ENCODE data around the gene DLX1. TPM values are rescaled to one million over a fixed set of nuclear protein-coding genes. Genes with fewer than 3 reads are reported as not detected.

Gene DLX1
- total RNA-seq, 1 donor from 2014 or later, result not detected

DNA sequence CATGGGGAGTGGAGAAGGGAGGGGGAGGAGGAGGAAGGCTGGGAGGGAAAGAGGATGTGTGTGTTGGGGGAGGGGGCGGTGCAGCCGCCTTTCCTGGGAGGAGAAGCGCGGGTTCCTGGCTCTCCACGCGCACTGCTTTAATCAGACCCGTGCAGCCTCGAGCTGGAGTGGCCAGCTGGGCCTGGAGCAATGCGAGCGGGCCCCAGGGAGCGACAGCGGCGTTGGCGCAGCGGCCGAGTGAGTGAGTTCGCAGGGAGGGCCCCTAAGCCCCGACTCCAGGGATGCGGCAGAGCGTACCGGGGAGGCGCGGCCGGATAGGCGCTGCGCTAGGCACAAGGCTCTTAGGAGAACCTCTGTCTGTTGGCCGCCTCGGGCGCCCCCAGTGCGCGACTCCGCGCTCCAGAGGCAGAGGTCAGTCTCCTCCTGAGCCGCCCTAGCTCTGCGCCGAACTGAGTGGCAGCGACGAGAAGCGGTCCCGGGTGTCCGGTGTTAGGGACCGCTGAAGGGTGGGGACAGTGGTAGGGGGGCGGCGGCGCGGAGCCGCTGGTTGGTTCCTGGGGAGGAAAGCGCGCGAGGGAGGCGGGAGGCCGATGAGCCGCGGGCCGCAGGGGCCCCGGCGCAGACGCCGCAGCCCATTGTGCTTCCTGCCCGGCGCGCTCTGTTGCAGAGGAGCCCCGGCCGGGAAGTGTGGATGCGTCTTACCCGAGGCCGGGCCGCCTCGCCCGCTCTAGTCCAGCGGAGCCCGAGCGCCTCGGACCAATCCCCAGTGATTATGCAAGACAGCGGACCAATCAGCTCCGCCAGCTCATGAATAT, 455 bp upstream of the DLX1 start:
- ATAC-seq, result peak; percentile 94
- DNase-seq, result peak; percentile 78
- intact Hi-C loops (cut with micrococcal nuclease), result no loop called here

DNA sequence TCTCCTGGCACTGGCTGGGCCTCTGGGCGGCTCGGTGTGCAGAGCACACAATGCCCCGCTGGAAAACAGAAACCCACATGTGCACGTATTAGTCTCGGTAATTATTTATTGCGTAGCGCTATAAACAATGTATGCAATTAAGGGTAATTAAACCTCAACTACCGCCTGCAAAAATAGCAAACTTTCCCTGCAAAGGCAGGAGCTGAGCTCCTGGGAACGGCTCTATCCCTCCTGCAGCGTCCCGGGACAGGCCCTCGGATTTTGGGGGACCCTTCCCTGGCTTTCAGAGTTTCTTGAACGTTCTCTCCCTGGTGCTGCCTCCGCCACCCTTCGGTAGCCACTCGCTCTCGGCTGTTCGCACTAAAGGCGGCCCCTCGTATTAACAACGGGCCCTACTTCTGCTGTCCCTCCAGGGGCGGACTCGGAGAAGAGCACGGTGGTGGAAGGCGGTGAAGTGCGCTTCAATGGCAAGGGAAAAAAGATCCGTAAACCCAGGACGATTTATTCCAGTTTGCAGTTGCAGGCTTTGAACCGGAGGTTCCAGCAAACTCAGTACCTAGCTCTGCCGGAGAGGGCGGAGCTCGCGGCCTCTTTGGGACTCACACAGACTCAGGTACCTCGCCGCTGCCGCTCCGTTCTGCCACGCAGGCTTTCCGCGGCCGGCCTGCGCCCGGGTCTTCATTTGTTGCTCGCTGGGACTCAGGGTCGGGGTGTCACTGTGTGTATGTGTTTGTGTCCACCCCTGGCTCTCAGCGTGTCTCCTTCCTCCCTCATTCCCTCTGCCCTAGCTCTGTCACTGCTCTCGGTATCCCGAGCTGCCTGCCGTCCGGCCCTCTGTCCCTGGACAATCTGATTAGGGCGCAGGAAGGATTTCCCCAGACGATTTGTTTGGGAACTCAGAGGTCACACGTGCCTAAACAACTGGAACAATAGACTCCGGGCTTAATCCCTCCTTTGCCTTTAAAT, 1.2 kb downstream of the DLX1 start:
- ATAC-seq (no peak), DNase-seq (no peak)
- intact Hi-C loops (cut with micrococcal nuclease), result no loop called here

DNA sequence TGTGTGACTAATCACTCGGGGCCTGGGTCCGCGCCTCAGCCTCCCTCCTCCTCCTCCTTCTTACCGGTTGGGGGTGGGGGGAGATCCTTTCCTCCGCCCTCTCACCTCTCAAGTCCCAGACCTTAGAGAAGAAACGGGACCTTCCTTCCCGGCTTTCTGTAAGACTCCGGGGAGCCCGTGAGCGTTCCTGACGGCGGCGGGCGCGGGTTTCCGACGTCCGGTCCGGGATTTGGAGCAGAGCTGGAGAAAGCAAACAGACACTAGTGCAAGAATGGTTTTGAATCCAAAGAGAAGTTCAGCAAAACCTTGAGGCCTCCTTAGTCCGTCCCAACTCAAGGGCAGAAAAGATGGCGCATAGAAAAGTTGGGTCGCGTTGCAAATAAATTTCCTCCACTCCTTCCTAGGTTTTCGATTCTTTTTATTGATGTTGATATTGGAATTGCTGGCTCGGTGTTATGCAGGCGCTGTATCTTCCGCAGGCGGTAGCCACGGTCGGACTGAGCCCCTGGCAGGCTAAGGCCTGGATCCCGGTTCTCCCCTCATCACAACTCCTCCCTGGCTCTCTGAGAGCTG, 2.0 kb downstream of the DLX1 start:
- ATAC-seq, result no peak
- DNase-seq, result no peak
- intact Hi-C loops (cut with micrococcal nuclease), result no loop called here

DNA sequence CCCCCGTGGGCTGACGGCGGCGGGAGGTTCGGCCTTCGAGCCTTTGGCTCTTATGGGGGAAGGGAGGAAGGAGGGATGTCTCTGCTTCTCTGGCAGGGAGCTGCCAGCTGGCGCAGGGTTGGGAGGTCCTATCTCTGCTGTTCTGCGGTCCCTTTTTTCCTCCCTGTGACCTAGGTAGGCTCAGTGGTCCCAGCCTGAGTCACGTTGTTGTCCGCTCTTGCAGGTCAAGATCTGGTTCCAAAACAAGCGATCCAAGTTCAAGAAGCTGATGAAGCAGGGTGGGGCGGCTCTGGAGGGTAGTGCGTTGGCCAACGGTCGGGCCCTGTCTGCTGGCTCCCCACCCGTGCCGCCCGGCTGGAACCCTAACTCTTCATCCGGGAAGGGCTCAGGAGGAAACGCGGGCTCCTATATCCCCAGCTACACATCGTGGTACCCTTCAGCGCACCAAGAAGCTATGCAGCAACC, 2.5 kb downstream of the DLX1 start:
- no peak for DNase-seq
- ATAC-seq, result no peak
- intact Hi-C loops (cut with micrococcal nuclease), result no loop called here

DNA sequence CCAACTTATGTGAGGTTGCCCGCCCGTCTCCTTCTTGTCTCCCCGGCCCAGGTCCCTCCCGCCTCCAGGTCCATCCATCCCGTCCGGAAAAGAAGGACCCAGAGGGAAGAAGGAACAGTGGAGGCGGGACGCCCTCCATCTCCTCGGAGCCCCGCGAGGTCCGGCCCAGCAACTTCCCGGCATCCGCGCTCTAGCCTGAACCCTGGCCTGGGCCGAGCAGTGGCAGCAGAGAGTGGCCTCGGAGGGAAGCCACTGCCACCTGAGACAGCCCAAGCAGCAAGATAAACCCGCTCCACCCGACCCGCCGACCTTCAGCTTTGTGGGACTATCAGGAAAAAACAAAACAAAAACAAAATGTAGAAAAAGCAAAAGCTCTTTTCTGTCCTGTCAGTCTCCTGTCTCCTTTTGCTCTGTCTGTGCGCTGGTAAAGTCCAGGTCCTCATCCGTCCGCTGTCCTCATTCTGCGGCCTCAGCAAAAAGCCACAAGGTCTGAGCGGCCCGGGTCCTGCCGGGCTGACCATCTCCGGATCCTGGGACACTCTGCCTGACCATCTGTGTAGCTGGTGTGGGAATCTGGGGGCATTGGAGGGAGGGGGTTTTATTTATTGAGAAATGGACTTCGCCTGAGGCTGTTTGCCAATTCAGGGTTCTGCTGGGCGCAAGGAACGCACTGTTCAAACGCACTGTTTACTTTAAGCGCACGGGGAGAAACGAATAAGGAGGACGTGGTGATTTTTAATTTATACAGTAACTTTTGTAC, 3.1 kb downstream of the DLX1 start:
- DNase-seq (no peak), ATAC-seq (no peak)
- intact Hi-C loops (cut with micrococcal nuclease), result no loop called here

DNA sequence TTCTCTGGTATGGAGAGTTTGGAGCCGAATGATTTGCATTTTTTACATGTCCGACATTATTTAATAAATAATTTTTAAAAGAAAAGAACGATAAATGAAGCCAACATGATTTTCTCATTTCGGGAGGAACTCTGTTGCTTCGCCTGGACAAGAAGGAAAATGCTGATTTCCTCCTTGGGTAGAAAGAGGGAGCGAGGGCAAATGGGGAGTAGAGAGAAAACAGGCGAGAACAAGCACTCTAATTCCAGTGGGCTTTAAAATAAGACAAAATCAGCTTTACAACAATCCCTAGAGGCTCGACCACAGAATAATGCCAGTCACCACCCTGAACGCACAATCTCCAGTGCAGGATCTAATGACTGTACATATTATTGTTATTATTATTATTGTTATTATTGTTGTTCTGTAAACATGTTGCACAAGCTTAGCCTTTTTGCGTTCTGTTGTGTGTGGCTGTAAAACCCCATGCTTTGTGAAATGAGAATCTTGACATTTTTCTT, 3.7 kb downstream of the DLX1 start:
- intact Hi-C loops (cut with micrococcal nuclease), result no loop called here
- DNase-seq (no peak), ATAC-seq (no peak)

DNA sequence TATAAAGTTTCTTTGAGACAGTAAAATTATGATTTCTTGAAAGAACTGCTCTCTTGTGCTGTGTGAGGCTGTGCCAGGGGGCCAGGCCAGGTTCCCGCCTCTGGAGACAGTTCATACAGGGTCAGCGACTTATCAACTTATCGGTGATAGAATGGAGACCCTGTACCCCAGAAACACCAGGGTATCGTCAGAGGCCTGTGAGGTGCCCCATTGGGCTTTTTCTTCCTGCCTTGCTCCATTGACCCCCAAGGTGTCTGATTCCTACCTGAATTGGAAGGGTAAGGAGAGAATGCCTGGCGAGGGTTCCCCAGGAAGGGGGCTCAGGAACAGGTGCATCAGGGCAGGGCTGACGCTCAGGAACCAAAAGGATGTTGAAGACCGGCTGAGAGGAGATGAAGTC, 4.3 kb downstream of the DLX1 start:
- intact Hi-C loops (cut with micrococcal nuclease), result no loop called here
- ATAC-seq (no peak), DNase-seq (no peak)

DNA sequence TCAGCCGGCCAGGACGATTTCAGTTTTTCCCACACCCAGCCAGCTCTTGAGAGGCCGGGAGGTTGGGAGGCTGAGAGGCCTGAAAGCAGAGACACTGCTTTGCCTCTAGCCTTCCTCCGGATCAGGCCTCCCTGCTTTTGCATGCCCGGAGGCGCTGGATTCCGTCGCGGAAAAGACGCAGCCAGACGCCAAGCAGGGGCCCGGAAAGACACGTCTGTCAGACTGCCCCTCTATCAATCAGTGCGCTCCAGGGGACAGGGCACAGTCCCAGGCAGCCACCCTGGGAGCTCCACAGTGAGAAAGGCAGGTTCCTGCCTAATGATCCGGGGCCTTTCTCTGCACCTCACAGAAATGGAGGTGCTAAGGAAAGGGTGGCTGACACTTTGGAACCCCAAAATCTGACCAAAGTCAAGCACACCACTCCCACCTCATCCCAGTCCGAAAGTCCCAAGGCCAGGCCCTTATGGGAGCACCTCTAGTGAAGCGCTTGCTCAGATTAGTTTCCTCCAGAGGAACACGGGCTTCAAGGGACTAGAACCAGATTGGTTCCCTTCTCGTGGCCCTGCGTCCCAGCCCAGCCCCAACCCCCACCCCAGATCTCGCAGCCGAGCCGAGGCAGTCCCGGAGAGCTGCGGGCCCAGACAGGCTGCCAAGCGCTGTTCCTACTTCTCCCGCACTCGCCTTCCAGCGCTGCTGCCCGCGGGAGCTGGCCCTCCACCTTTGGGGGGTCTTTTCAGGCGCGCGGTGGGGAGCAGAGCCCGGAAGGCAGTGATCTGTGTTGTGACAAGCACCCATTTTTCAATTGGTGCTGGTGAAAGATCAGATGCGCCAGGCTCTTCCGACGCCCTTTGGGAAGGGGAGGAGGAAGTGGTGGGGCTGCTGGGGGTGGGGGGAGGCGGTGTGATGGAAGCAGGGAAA, 5.0 kb downstream of the DLX1 start:
- intact Hi-C loops (cut with micrococcal nuclease), result no loop called here
- ATAC-seq (no peak), DNase-seq (no peak)

DNA sequence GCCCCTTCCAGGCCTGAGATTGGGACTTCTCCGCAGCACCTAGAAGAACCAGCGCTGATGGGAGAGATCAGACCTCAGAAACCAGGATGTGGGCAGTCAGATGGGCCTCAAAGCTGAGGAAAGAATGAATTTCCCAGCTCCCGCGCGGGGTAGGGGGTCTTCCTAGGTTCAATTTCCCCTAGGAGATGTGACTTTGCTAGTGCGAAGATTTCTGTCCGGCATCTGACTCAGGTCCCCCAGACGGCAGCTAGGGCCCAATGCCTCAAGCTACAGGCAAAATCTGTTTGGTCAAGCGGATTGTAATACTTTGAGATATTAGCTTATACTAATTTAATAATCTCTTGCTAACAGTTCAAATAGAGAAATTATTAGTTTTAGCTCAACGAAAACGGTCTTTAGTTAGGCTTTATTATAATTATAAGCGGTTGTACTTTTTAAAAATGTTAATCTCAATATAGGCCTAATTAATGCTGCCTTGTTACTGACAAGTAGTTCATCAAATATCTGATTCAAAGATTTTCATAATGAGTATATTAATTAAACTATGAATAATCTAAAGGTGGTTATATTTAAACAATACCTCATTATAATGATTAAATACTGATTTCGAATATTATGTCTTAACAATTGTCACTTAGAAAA, 5.8 kb downstream of the DLX1 start:
- no peak for DNase-seq
- ATAC-seq, result no peak
- intact Hi-C loops (cut with micrococcal nuclease), result no loop called here

DNA sequence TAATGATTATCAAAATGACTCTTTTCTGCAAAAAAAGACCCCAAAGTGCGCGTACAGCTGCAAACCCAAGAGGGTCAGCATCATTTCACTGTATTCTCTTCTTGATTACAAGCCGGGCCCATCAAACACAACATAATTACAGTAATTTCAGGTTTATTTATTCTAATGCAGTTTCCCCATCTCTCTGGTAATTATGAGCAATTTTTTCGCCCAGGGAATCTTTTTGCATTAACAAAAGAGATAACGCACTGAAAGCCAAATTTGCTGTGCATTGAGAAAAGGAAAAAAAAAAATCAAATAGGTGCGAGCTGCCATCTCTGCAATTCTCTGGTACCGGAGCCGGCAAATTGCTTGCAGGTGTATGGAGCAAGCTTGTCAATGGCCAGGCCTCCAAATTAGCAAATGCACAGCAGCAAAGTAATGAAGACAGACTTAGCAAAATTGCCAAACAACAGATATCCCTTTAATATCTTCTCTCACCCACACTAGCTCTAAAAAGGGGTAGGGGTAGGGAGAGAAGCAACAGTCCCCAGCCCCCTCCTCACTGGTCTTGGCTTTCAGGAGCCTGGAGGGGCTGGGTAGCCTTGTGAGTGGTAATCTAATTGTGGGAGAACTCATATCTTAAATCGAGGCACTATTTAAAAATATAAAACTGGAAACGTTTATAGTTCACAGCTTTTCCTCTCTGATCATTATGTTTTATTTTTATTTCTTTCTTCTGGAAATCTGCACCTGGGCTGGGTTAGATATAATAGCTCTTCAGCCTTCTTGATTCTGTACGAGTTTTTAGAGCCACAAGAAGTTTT, 6.7 kb downstream of the DLX1 start:
- ATAC-seq (no peak), DNase-seq (no peak)

DNA sequence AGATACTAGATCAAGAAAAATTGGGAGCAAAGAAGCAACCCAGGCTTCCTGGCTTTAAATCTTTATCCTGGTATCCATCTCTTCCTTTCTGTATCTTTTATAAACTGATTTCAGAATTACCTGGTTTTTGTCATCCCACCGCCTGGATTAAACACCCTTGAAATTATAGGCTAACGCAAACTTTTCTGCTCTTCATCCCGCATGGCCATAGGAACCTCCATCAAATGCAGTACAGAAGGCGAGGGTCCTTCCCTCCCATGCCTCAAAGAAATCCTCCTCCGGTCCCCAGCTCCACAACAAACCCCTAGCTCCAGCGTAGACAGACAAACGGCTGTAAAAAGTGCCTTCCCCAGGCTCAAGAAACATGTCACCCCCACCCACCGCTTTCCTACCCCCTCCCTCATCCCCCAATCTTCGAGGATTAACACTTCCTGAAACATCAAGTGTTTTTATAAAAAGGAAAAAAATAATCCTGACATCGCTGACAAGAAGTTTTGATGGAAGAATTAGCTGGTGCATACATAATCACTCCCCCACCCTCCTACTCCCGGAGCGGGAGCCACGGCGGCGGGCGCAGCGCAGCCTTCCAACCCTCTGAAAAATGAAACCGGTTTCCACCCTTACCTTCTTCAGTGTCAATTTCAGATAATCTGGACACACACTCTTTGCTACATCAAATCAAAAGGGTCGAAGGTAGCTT, 7.6 kb downstream of the DLX1 start:
- no peak for ATAC-seq
- DNase-seq, result no peak
- intact Hi-C loops (cut with micrococcal nuclease), result no loop called here

More for the DNA sequence above, 6.7 kb downstream of the DLX1 start:
- intact Hi-C loops (cut with micrococcal nuclease), result no loop called here

DNA sequence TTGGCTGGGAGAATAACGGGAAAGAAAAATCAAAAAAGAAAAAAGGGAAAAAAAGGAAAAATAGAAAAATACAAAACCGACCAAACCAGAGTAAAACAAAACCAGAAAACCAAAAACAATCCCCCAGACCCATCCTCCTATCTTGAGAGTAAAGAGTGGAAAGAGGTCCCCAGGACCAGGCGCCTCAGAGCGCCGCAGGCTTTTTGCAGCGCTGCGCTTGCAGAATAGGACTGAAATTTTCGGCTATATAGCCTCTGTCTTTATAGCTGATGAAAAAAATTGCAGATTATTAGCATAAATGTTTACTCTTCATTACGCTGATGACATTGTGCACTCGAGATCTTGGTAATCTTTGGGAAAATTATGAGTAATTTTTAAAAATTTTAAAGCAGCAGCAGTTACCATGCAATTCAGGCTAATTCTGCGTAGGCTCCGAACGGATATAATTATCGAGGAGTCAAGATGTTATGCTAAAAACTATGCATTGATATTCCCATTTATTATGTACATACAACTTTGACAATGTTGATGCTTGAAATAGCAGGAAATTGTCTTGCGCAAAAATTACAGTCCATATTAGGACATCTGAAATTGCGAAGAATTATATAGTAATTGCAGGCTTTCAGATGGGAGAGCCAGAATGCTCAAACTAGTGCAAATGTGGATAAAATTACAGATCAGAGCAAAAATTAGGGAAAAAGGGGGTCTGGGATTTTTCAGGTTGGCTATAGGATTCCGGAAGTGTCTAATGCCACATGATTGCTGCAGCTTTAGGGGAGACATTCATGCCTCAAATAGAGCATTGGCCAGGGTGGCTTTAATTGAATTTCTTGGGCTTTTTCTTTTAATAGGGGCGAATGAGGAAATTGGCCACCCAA, 8.3 kb downstream of the DLX1 start:
- DNase-seq, result no peak
- no peak for ATAC-seq
- intact Hi-C loops (cut with micrococcal nuclease), result no loop called here

DNA sequence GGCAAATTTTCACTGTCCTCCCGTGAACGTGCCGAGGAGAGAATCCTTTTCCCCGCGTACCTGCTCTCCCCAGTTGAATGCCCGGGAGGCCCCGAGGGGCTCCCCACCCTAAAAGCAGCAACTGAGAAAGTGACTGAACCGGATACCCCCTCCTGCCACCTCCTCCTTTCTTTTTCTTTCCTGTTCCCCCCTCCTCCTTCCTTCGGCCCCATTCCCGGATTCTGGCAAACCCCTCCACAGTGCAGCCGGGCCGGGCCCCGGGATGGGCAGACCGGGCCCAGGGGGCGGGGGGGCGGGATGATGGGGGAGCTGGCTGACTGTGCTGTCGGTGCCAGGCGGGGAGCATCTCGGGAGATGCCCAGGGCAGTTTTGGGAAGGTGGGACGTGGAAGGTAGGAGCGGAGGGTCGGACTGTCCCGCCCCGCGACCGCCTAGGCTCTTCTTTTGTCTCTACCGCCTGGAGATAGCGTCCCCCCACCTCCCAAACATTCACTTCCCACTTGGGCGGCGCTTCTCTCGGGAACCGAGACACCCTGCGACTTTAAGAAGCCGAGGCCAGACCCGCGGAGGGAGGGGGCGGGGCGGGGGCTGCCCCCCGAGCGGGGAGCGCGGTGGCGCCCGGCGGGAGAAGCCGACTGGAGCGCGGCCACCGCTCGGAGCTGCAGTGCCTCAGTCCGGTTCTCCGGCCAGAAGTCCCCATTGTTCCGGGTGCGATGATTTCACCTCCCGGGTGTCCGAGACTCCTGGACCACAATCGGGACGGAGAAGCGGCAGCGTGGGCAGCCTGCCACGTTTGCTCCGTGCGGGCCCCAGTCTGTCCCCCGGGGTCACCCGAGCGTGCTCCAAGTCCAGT, 9.2 kb downstream of the DLX1 start:
- ATAC-seq, result peak; percentile 44
- intact Hi-C loops (cut with micrococcal nuclease), result no loop called here
- DNase-seq, result no peak

DNA sequence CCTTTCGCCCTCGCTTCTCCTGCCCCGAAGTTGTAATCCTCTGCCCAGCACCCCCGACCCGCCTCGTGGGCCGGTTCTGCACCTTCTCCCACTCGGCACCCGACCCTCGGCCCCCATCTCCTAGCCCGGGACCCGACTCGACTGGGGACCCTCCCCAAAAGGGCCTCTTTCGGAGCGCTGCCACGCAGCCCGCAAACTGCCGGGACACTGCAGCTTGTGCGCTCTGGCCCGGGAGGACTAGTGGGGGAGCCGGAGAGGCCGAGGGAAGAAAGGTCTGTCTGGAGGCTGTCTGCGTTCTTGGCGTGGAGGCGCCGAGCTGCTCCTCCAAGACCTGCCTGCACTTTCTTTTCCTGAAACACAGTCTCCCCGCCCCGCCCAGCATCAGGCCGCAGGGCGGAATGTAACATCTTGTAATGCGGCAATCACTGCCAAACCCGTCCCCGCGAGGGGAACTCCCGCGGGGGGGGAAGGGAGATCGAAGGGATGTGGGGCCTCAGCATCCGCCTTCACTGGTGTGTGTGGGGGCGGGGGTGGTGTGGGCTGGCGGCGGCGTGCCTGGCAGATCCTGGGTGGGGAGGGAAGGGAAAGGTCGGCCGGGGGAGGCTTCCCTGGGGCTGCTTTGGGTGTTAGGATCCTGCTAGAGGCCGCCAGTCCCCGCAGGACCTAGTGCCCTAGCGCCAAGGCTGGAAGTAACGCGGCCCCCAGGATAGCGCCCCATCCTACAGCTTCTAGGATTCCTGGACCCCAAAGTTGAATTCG, 10.0 kb downstream of the DLX1 start:
- ATAC-seq, result peak; percentile 49
- intact Hi-C loops (cut with micrococcal nuclease), result no loop called here
- DNase-seq, result peak; percentile 42
